GM18870 (cell line): ENCODE data around the gene POLR2L.

ENCODE experiments used
- ATAC-seq: cut with Tn5 transposase; IDR thresholded peaks from one replicate; pipeline ENCODE4 v1.9.1; 2021; ENCODE audit warnings: moderate library complexity; ENCODE audit not compliant: unreplicated experiment

The POLR2L gene

GRCh38 chr11:828506-829175, 13.7 kb downstream of the POLR2L start:
- ATAC-seq = no peak

- no peak for ATAC-seq
Observed at GRCh38 chr11:827897-828192, 14.5 kb downstream of the POLR2L start, which contains the start of gene CRACR2B. Gene CRACR2B, plus strand, starts transcription at chr11:827919. Its CDS starts 689 bp downstream, at chr11:828608.

GRCh38 chr11:827146-827896, 15.0 kb downstream of the POLR2L start:
- no peak for ATAC-seq

- ATAC-seq = no peak
Observed at GRCh38 chr11:826836-827145, 15.5 kb downstream of the POLR2L start.

- ATAC-seq = no peak
Observed at GRCh38 chr11:826227-826621, 16.1 kb downstream of the POLR2L start.

- ATAC-seq = no peak
Observed at GRCh38 chr11:825366-826226, 16.7 kb downstream of the POLR2L start.

GRCh38 chr11:824942-825341, 17.4 kb downstream of the POLR2L start:
- no peak for ATAC-seq

- ATAC-seq = no peak
Observed at GRCh38 chr11:824292-824880, 17.9 kb downstream of the POLR2L start.

GRCh38 chr11:823441-824291, 18.7 kb downstream of the POLR2L start:
- ATAC-seq = no peak

- ATAC-seq = no peak
Observed at GRCh38 chr11:821512-822371, 20.6 kb downstream of the POLR2L start.

- no peak for ATAC-seq
Observed at GRCh38 chr11:820655-821511, 21.4 kb downstream of the POLR2L start.

GRCh38 chr11:819943-820649, 22.2 kb downstream of the POLR2L start:
- peak; percentile 65 for ATAC-seq

GRCh38 chr11:819129-819931, 23.0 kb downstream of the POLR2L start:
- peak; percentile 24 for ATAC-seq

- ATAC-seq = no peak
Observed at GRCh38 chr11:818396-819128, 23.8 kb downstream of the POLR2L start, which contains the start of gene PNPLA2. Gene PNPLA2, plus strand, starts transcription at chr11:818914. Its CDS starts 805 bp downstream, at chr11:819719.

- no peak for ATAC-seq
Observed at GRCh38 chr11:816433-816779, 25.9 kb downstream of the POLR2L start.

- ATAC-seq = no peak
Observed at GRCh38 chr11:815675-816432, 26.5 kb downstream of the POLR2L start.
